GM12891 (cell line): ENCODE measurements around the gene ECE2.
A peak's percentile ranks its signal among the peaks of the same experiment; 100 is the strongest.

ENCODE experiments used
- DNase-seq: peaks from one replicate; pipeline ENCODE4 v3.0.0; 2011; ENCODE audit warnings: low spot score; ENCODE audit not compliant: insufficient read length
- FAIRE-seq: peaks from 2 replicates; lab custom pipeline; 2011; peaks lifted over from hg19 to GRCh38; lab: Jason Lieb, UNC
- PAX5 ChIP-seq: IDR thresholded peaks from 2 replicates; pipeline ENCODE4 v1.6.1; 2011; ENCODE audit warnings: low read length, moderate library complexity, mild to moderate bottlenecking; ENCODE audit not compliant: insufficient read depth, severe bottlenecking
- POLR2A ChIP-seq: IDR thresholded peaks from 2 replicates; pipeline ENCODE4 v1.6.1; 2011; ENCODE audit warnings: low read depth, low read length, control low read depth
- POLR2AphosphoS5 ChIP-seq: IDR thresholded peaks from 2 replicates; pipeline ENCODE4 v1.6.1; 2011; ENCODE audit warnings: low read depth, low read length, control low read depth
- POU2F2 ChIP-seq: IDR thresholded peaks from 2 replicates; pipeline ENCODE4 v1.6.1; 2011; ENCODE audit warnings: low read depth, mild to moderate bottlenecking, control low read depth, low read length, moderate library complexity
- SPI1 ChIP-seq: IDR thresholded peaks from 2 replicates; pipeline ENCODE4 v1.6.1; 2011; ENCODE audit warnings: low read depth, low read length, control low read depth
- TAF1 ChIP-seq: IDR thresholded peaks from 2 replicates; pipeline ENCODE4 v1.6.1; 2011; ENCODE audit warnings: low read depth, low read length, control low read depth

The ECE2 gene

DNA sequence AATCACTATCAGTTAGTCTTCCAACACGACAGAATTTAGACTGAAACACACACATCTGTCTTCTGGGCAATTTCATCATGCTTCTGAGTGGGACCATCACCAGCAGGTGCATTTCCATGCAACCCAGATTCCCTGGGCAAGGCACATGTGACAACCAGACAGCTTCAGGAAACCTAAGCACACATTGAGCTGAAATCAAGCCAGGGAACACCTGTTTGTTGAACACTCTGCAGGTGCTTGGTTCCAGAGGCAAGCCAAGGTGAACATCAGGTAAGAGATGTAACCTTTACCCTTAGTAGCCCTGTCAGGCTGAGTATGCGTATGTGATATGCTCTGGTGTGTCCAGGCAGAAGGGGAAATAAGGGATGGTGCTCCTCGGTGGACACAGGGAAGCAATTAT is 19.9 kb downstream of the ECE2 start:
- FAIRE-seq (no peak), DNase-seq (no peak)
- TF ChIP-seq TAF1 (no peak), PAX5 (no peak), SPI1 (no peak), POLR2AphosphoS5 (no peak), POU2F2 (no peak), POLR2A (no peak)

DNA sequence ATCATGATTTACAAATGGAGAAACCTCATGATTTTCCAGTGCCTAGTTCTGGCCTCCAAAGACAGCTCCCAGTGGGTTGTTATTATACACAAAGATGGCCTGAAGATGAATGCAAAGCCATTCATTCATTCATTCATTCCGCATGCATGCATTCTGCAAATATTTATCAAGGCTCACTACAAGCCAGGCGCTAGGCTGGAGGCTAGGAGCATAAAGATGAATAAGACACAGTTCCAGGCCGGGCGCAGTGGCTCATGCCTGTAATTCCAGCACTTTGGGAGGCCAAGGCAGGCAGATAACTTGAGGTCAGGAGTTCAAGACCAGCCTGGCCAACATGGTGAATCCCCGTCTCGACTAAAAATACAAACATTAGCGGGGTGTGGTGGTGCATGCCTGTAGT is 20.8 kb downstream of the ECE2 start:
- DNase-seq (no peak), FAIRE-seq (no peak)
- TF ChIP-seq TAF1 (no peak), PAX5 (no peak)

GRCh38 chr3:184298759-184299487 is 23.1 kb downstream of the ECE2 start, which contains the start of gene PSMD2:
PSMD2 (plus strand) TSS chr3:184299241; CDS start chr3:184299267, 26 bp downstream.
- peak; percentile 94 for FAIRE-seq
- TF ChIP-seq PAX5, result no peak
- peak; percentile 70 for TF ChIP-seq POLR2AphosphoS5
- peak; percentile 75 for TF ChIP-seq TAF1
- TF ChIP-seq POLR2A, result peak; percentile 60
- TF ChIP-seq SPI1, result no peak
- no peak for TF ChIP-seq POU2F2
- DNase-seq, result peak; percentile 96

- TF ChIP-seq PAX5, result no peak
- no peak for TF ChIP-seq SPI1
- TF ChIP-seq TAF1, result no peak
- no peak for TF ChIP-seq POLR2AphosphoS5
- TF ChIP-seq POLR2A, result no peak
- TF ChIP-seq POU2F2, result no peak
- FAIRE-seq (no peak), DNase-seq (no peak)
Observed at GRCh38 chr3:184299488-184300377, 23.9 kb downstream of the ECE2 start.

GRCh38 chr3:184300378-184300720 is 24.5 kb downstream of the ECE2 start:
- TF ChIP-seq POLR2A (no peak), TAF1 (no peak), POLR2AphosphoS5 (no peak), PAX5 (no peak), SPI1 (no peak), POU2F2 (no peak)
- DNase-seq, result no peak
- no peak for FAIRE-seq

DNA sequence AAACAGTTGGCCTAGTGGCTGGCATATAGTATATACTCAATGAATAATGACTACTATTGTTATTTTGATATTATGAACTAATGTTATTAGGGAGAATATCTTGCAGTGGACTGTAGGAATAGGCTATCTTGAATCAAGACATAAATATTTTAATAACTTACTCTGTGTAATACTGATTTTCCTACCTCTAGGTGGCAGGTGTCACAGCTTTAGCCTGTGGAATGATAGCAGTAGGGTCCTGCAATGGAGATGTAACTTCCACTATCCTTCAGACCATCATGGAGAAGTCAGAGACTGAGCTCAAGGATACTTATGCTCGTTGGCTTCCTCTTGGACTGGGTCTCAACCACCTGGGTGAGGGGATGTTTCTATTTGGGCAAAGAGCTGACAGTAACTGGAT is 29.8 kb downstream of the ECE2 start:
- FAIRE-seq (no peak), DNase-seq (no peak)
- TF ChIP-seq POU2F2, result no peak
- no peak for TF ChIP-seq TAF1
- no peak for TF ChIP-seq SPI1
- TF ChIP-seq POLR2A, result no peak
- TF ChIP-seq POLR2AphosphoS5, result no peak
- TF ChIP-seq PAX5, result no peak

GRCh38 chr3:184306341-184306972 is 30.6 kb downstream of the ECE2 start:
- no peak for TF ChIP-seq POLR2A
- DNase-seq (no peak), FAIRE-seq (no peak)

GRCh38 chr3:184307915-184308314 is 32.1 kb downstream of the ECE2 start:
- DNase-seq (no peak), FAIRE-seq (no peak)
- no peak for TF ChIP-seq SPI1
- TF ChIP-seq PAX5, result no peak
- TF ChIP-seq POLR2A, result no peak
- TF ChIP-seq POLR2AphosphoS5, result no peak
- no peak for TF ChIP-seq TAF1
- TF ChIP-seq POU2F2, result no peak

- TF ChIP-seq PAX5, result no peak
- TF ChIP-seq SPI1, result no peak
- no peak for TF ChIP-seq POLR2AphosphoS5
- no peak for TF ChIP-seq TAF1
- TF ChIP-seq POLR2A, result no peak
- no peak for TF ChIP-seq POU2F2
- FAIRE-seq, result no peak
- no peak for DNase-seq
Observed at GRCh38 chr3:184308744-184309143, 32.9 kb downstream of the ECE2 start.

GRCh38 chr3:184311633-184312032 is 35.8 kb downstream of the ECE2 start:
- FAIRE-seq (no peak), DNase-seq (no peak)
- TF ChIP-seq PAX5, result no peak
- TF ChIP-seq POU2F2, result no peak
- TF ChIP-seq POLR2A, result no peak
- no peak for TF ChIP-seq POLR2AphosphoS5
- no peak for TF ChIP-seq SPI1
- TF ChIP-seq TAF1, result no peak
